Embryonic facial prominence (tissue), 1 donor: ENCODE results near the gene YWHAB.

ENCODE experiments used
- DNase-seq: peaks from one replicate; pipeline ENCODE4 v3.0.0-alpha.2; 2016; ENCODE audit errors: extremely low spot score

Gene YWHAB

GRCh38 chr20:44950368-44950767, 64.9 kb downstream of the YWHAB start:
- DNase-seq = no peak

DNA sequence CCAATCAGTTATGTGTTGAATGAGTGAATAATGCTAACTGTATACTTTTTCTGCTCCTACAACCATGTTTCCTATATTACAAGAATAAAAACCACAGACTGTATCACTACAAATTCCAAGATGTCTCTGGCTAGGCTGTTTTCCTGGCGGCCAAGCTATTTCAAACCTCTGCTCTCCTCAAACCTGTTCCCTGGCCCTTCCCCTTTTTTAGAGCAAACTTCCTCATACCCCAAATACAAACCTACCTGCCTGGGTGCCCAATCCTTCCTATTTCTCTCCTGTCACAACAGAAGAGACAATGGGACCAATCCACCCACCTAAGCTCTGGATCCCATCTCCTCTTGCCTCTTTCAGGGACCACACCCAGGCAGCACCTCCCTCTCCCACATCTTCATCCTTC, 67.2 kb downstream of the YWHAB start:
- DNase-seq = no peak

GRCh38 chr20:44954211-44954610, 68.7 kb downstream of the YWHAB start:
- no peak for DNase-seq

GRCh38 chr20:44955270-44955669, 69.8 kb downstream of the YWHAB start:
- no peak for DNase-seq

- DNase-seq = no peak
Measured at GRCh38 chr20:44956410-44956809, 70.9 kb downstream of the YWHAB start.
